Dendritic cell treated with granulocyte-macrophage colony-stimulating factor and Interleukin-4, amounts not matched to agents 40 ng/mL and 50 ng/mL, for 4 days (primary cell): ENCODE measurements around the gene MAX.

Source experiments
- H3K27ac Mint-ChIP-seq: one replicate; pipeline ENCODE4 v1.8.0; 2022; ENCODE audit warnings: mild to moderate bottlenecking, mixed read lengths
- H3K27me3 Mint-ChIP-seq: one replicate; pipeline ENCODE4 v1.8.0; 2022; ENCODE audit warnings: mild to moderate bottlenecking, mixed read lengths
- H3K36me3 Mint-ChIP-seq: one replicate; pipeline ENCODE4 v1.8.0; 2022; ENCODE audit warnings: low read depth, mixed read lengths
- H3K4me1 Mint-ChIP-seq: one replicate; pipeline ENCODE4 v1.8.0; 2022; ENCODE audit warnings: low read depth, mixed read lengths
- H3K4me3 Mint-ChIP-seq: one replicate; pipeline ENCODE4 v1.8.0; 2022; ENCODE audit warnings: mild to moderate bottlenecking, moderate library complexity, mixed read lengths
- H3K9me3 Mint-ChIP-seq: one replicate; pipeline ENCODE4 v1.8.0; 2022; ENCODE audit warnings: mixed read lengths
- intact Hi-C: fragments of 100-400 bp; cut with micrococcal nuclease; formaldehyde crosslinking; loops from one replicate; pipeline ENCODE4 v1.15.0; 2022

The MAX gene

GRCh38 chr14:65102441-65103149, at the start of gene MAX:
MAX (minus strand) TSS chr14:65102517; CDS start chr14:65102339, 178 bp downstream.
- no peaks in the 10 kb centered on the region for H3K27me3 Mint-ChIP-seq
- peak within 1 kb of the TSS; percentile 81 for H3K27ac Mint-ChIP-seq
- peaks cover 44% of the 10 kb centered on the region for H3K36me3 Mint-ChIP-seq
- intact Hi-C loops = loop anchor here (1.0 to 2.0 kb wide), 3 partner anchors 54 to 188 kb away; partner anchors contain the start of gene CHURC1
- H3K4me1 Mint-ChIP-seq = peaks cover 18% of the 10 kb centered on the region
- peak within 1 kb of the TSS; percentile 80 for H3K4me3 Mint-ChIP-seq
- H3K9me3 Mint-ChIP-seq = no peaks in the 10 kb centered on the region

- H3K36me3 Mint-ChIP-seq = no peaks in the 10 kb centered on the region
- H3K27me3 Mint-ChIP-seq = peaks cover 24% of the 10 kb centered on the region
- intact Hi-C loops = no loop called here
- peaks cover 18% of the 10 kb centered on the region for H3K4me1 Mint-ChIP-seq
- no peak overlapping the region for H3K4me3 Mint-ChIP-seq
- H3K27ac Mint-ChIP-seq = no peak overlapping the region
- H3K9me3 Mint-ChIP-seq = no peaks in the 10 kb centered on the region
Observed at GRCh38 chr14:65151609-65151956, 49.3 kb upstream of the MAX start.

GRCh38 chr14:65150898-65151608, 48.7 kb upstream of the MAX start:
- no peak overlapping the region for H3K4me3 Mint-ChIP-seq
- no peaks in the 10 kb centered on the region for H3K9me3 Mint-ChIP-seq

GRCh38 chr14:65149116-65149515, 46.8 kb upstream of the MAX start:
- Mint-ChIP-seq H3K27me3 (peaks cover 24% of the 10 kb centered on the region), H3K27ac (no peak overlapping the region), H3K36me3 (no peaks in the 10 kb centered on the region), H3K4me3 (no peak overlapping the region), H3K9me3 (no peaks in the 10 kb centered on the region), H3K4me1 (peaks cover 4% of the 10 kb centered on the region)
- intact Hi-C loops = no loop called here

More at GRCh38 chr14:65150898-65151608, 48.7 kb upstream of the MAX start:
- peaks cover 13% of the 10 kb centered on the region for H3K4me1 Mint-ChIP-seq
- H3K27ac Mint-ChIP-seq = no peak overlapping the region
- peaks cover 24% of the 10 kb centered on the region for H3K27me3 Mint-ChIP-seq
- intact Hi-C loops = no loop called here
- no peaks in the 10 kb centered on the region for H3K36me3 Mint-ChIP-seq

GRCh38 chr14:65144170-65144569, 41.9 kb upstream of the MAX start:
- H3K36me3 Mint-ChIP-seq = no peaks in the 10 kb centered on the region
- no peaks in the 10 kb centered on the region for H3K4me1 Mint-ChIP-seq
- peaks cover 8% of the 10 kb centered on the region for H3K27me3 Mint-ChIP-seq
- intact Hi-C loops = no loop called here
- H3K4me3 Mint-ChIP-seq = no peak overlapping the region
- H3K27ac Mint-ChIP-seq = no peak overlapping the region
- H3K9me3 Mint-ChIP-seq = no peaks in the 10 kb centered on the region

GRCh38 chr14:65142914-65143625, 40.8 kb upstream of the MAX start:
- Mint-ChIP-seq H3K9me3 (no peaks in the 10 kb centered on the region), H3K27ac (no peak overlapping the region), H3K4me3 (no peak overlapping the region), H3K36me3 (no peaks in the 10 kb centered on the region), H3K4me1 (no peaks in the 10 kb centered on the region), H3K27me3 (peaks cover 8% of the 10 kb centered on the region)
- intact Hi-C loops = no loop called here

GRCh38 chr14:65142429-65142828, 40.1 kb upstream of the MAX start:
- no peak overlapping the region for H3K4me3 Mint-ChIP-seq
- no peaks in the 10 kb centered on the region for H3K9me3 Mint-ChIP-seq
- H3K36me3 Mint-ChIP-seq = no peaks in the 10 kb centered on the region
- intact Hi-C loops = no loop called here
- H3K27me3 Mint-ChIP-seq = peaks cover 8% of the 10 kb centered on the region
- no peak overlapping the region for H3K27ac Mint-ChIP-seq
- H3K4me1 Mint-ChIP-seq = no peaks in the 10 kb centered on the region

- H3K4me1 Mint-ChIP-seq = no peaks in the 10 kb centered on the region
- H3K9me3 Mint-ChIP-seq = no peaks in the 10 kb centered on the region
- no peak overlapping the region for H3K4me3 Mint-ChIP-seq
- H3K27me3 Mint-ChIP-seq = peaks cover 8% of the 10 kb centered on the region
- intact Hi-C loops = no loop called here
- H3K36me3 Mint-ChIP-seq = no peaks in the 10 kb centered on the region
- no peak overlapping the region for H3K27ac Mint-ChIP-seq
Observed at GRCh38 chr14:65141523-65141922, 39.2 kb upstream of the MAX start.

GRCh38 chr14:65137648-65138307, 35.5 kb upstream of the MAX start:
- no peak overlapping the region for H3K4me3 Mint-ChIP-seq
- no peaks in the 10 kb centered on the region for H3K9me3 Mint-ChIP-seq
- no peak overlapping the region for H3K27ac Mint-ChIP-seq
- H3K27me3 Mint-ChIP-seq = no peaks in the 10 kb centered on the region
- no peaks in the 10 kb centered on the region for H3K36me3 Mint-ChIP-seq
- intact Hi-C loops = no loop called here
- no peaks in the 10 kb centered on the region for H3K4me1 Mint-ChIP-seq

GRCh38 chr14:65134651-65135579, 32.6 kb upstream of the MAX start:
- Mint-ChIP-seq H3K4me1 (no peaks in the 10 kb centered on the region), H3K27me3 (no peaks in the 10 kb centered on the region), H3K36me3 (no peaks in the 10 kb centered on the region), H3K4me3 (no peak overlapping the region), H3K27ac (no peak overlapping the region), H3K9me3 (no peaks in the 10 kb centered on the region)
- intact Hi-C loops = no loop called here

GRCh38 chr14:65132855-65133254, 30.5 kb upstream of the MAX start:
- H3K27me3 Mint-ChIP-seq = no peaks in the 10 kb centered on the region

GRCh38 chr14:65131301-65131701, 29.0 kb upstream of the MAX start:
- H3K36me3 Mint-ChIP-seq = no peaks in the 10 kb centered on the region
- intact Hi-C loops = no loop called here
- no peak overlapping the region for H3K27ac Mint-ChIP-seq
- H3K4me3 Mint-ChIP-seq = no peak overlapping the region
- H3K9me3 Mint-ChIP-seq = no peaks in the 10 kb centered on the region
- peaks cover 16% of the 10 kb centered on the region for H3K4me1 Mint-ChIP-seq
- H3K27me3 Mint-ChIP-seq = no peaks in the 10 kb centered on the region

More at GRCh38 chr14:65132855-65133254, 30.5 kb upstream of the MAX start:
- Mint-ChIP-seq H3K9me3 (no peaks in the 10 kb centered on the region), H3K27ac (no peak overlapping the region), H3K36me3 (no peaks in the 10 kb centered on the region), H3K4me1 (peaks cover 6% of the 10 kb centered on the region), H3K4me3 (no peak overlapping the region)
- intact Hi-C loops = no loop called here

GRCh38 chr14:65128096-65128495, 25.8 kb upstream of the MAX start:
- intact Hi-C loops = no loop called here

More at GRCh38 chr14:65128096-65128495, 25.8 kb upstream of the MAX start:
- no peak overlapping the region for H3K27ac Mint-ChIP-seq
- H3K9me3 Mint-ChIP-seq = no peaks in the 10 kb centered on the region
- H3K36me3 Mint-ChIP-seq = no peaks in the 10 kb centered on the region
- H3K27me3 Mint-ChIP-seq = peaks cover 5% of the 10 kb centered on the region
- no peak overlapping the region for H3K4me3 Mint-ChIP-seq
- peaks cover 16% of the 10 kb centered on the region for H3K4me1 Mint-ChIP-seq
